GM12878 (cell line): ENCODE results near the gene RAD1. TPM values are rescaled to one million over a fixed set of nuclear protein-coding genes. Genes with fewer than 3 reads are reported as not detected.

Source experiments
- CEBPB ChIP-seq, 2 experiments: fragments of 150-350 bp in 1 of 2; IDR thresholded peaks; 2 replicates each; pipeline ENCODE4 v1.6.1; 2012 to 2014; ENCODE audit warnings: low read depth in 2 of 2, low read length in 2 of 2, borderline replicate concordance in 1 of 2, inconsistent platforms in 1 of 2
- ETV6 ChIP-seq, 2 experiments: fragments of 450-650 bp in 1 of 2; IDR thresholded peaks in 1 of 2; conservative IDR thresholded peaks in 1 of 2; 2 replicates each; pipeline ENCODE4 v1.6.1; 2014; ENCODE audit warnings: antibody characterized with exemption in 1 of 2, borderline replicate concordance in 1 of 2, low read depth in 1 of 2, mild to moderate bottlenecking in 1 of 2, moderate library complexity in 1 of 2
- FOXK2 ChIP-seq: fragments of 450-650 bp; IDR thresholded peaks from 2 replicates; pipeline ENCODE4 v1.6.1; 2017; ENCODE audit warnings: mild to moderate bottlenecking, moderate library complexity
- HDGF ChIP-seq: fragments of 450-650 bp; IDR thresholded peaks from 2 replicates; pipeline ENCODE4 v1.6.1; 2016; ENCODE audit warnings: antibody characterized with exemption
- IKZF1 ChIP-seq: fragments of 450-650 bp; conservative IDR thresholded peaks from 2 replicates; pipeline ENCODE4 v1.6.1; 2017; ENCODE audit warnings: antibody characterized with exemption, mild to moderate bottlenecking
- MTA3 ChIP-seq: IDR thresholded peaks from 2 replicates; pipeline ENCODE4 v1.6.1; 2012; ENCODE audit warnings: low read length, inconsistent platforms, borderline replicate concordance
- MXI1 ChIP-seq: fragments of 150-350 bp; IDR thresholded peaks from 2 replicates; pipeline ENCODE4 v1.6.1; 2011; ENCODE audit warnings: low read depth, mild to moderate bottlenecking, inconsistent platforms, low read length, improper control_type of control experiment
- NBN ChIP-seq: fragments of 450-650 bp; IDR thresholded peaks from 2 replicates; pipeline ENCODE4 v1.6.1; 2016
- NRF1 ChIP-seq: conservative IDR thresholded peaks from 2 replicates; pipeline ENCODE4 v1.6.1; 2011; ENCODE audit warnings: mild to moderate bottlenecking, low read depth, low read length, improper control_type of control experiment
- RBBP5 ChIP-seq: fragments of 200-600 bp; sonication (generic); conservative IDR thresholded peaks from 2 replicates; pipeline ENCODE4 v1.6.1; 2016
- SIX5 ChIP-seq: IDR thresholded peaks from 2 replicates; pipeline ENCODE4 v1.6.1; 2011; ENCODE audit warnings: mild to moderate bottlenecking, low read depth, low read length, moderate library complexity; ENCODE audit not compliant: severe bottlenecking
- SMAD1 ChIP-seq: fragments of 450-650 bp; IDR thresholded peaks from 2 replicates; pipeline ENCODE4 v1.6.1; 2018; ENCODE audit warnings: mild to moderate bottlenecking, low read depth; ENCODE audit not compliant: partially characterized antibody
- SRF ChIP-seq, 2 experiments: IDR thresholded peaks; 2 replicates each; pipeline ENCODE4 v1.6.1; 2011; ENCODE audit warnings: low read depth in 2 of 2, low read length in 2 of 2, mild to moderate bottlenecking in 1 of 2, moderate library complexity in 1 of 2
- TAF1 ChIP-seq: IDR thresholded peaks from 2 replicates; pipeline ENCODE4 v1.6.1; 2011; ENCODE audit warnings: mild to moderate bottlenecking, low read depth, low read length, borderline replicate concordance
- TBL1XR1 ChIP-seq: IDR thresholded peaks from 2 replicates; pipeline ENCODE4 v1.6.1; 2012; ENCODE audit warnings: low read depth, low read length, improper control_type of control experiment
- WRNIP1 ChIP-seq: IDR thresholded peaks from 2 replicates; pipeline ENCODE4 v1.6.1; 2011; ENCODE audit warnings: low read depth, low read length, improper control_type of control experiment, borderline replicate concordance
- ZNF24 ChIP-seq: fragments of 450-650 bp; IDR thresholded peaks from 2 replicates; pipeline ENCODE4 v1.6.1; 2017; ENCODE audit warnings: antibody characterized with exemption, mild to moderate bottlenecking
- polyA plus RNA-seq, 11 experiments: library from polyadenylated mRNA; depleted of rRNA in 4 of 11; unstranded in 6 of 11; stranded (reverse) in 5 of 11; fragments of >200 nt; fragmentation: Nextera tagmentation in 4 of 11; fragmentation: Illumina TruSeq in 1 of 11; extraction: Ambion mirVana in 4 of 11; extraction: Trizol in 1 of 11; gene quantifications; 1 replicate in 1 of 11; 2 replicates in 10 of 11; pipeline versions ENCODE4 v1.2.1 to v1.2.3, GENCODE V29; 2011 to 2016; ENCODE audit warnings: inconsistent platforms in 2 of 11, missing spikeins in 2 of 11, low read depth in 1 of 11
- total RNA-seq, 4 experiments: library from RNA; depleted of rRNA in 3 of 4; stranded (reverse); fragments of >200 nt in 3 of 4; fragmentation: Illumina TruSeq in 1 of 4; extraction: Trizol in 1 of 4; gene quantifications; 2 replicates each; pipeline versions ENCODE4 v1.2.1 to v1.2.3, GENCODE V29; 2013 to 2021
- TF ChIP-seq, protein P1 (sequence below): IDR thresholded peaks from 2 replicates; pipeline ENCODE4 v1.6.1; 2011; ENCODE audit warnings: mild to moderate bottlenecking, low read depth, low read length, moderate library complexity; ENCODE audit not compliant: insufficient replicate concordance
- TF ChIP-seq, protein P2 (sequence below): fragments of 450-650 bp; IDR thresholded peaks from 2 replicates; pipeline ENCODE4 v1.6.1; 2014; ENCODE audit warnings: mild to moderate bottlenecking
- TF ChIP-seq, protein P3 (sequence below): fragments of 450-650 bp; IDR thresholded peaks from 2 replicates; pipeline ENCODE4 v1.6.1; 2017; ENCODE audit warnings: mild to moderate bottlenecking, low read depth, inconsistent platforms; ENCODE audit not compliant: poor library complexity, severe bottlenecking
- TF ChIP-seq, protein P4 (sequence below): fragments of 450-650 bp; IDR thresholded peaks from 2 replicates; pipeline ENCODE4 v1.6.1; 2017; ENCODE audit warnings: borderline replicate concordance
- TF ChIP-seq, protein P5 (sequence below): fragments of 450-650 bp; conservative IDR thresholded peaks from 2 replicates; pipeline ENCODE4 v1.6.1; 2017; ENCODE audit warnings: mild to moderate bottlenecking, moderate library complexity

The RAD1 gene
- total and polyA plus RNA-seq, 10 of the 15 experiments (the other 5 are each of a cell fraction or from before 2014, with no cell fraction given) = 21.1 to 58.4 (median 37.2) TPM

DNA sequence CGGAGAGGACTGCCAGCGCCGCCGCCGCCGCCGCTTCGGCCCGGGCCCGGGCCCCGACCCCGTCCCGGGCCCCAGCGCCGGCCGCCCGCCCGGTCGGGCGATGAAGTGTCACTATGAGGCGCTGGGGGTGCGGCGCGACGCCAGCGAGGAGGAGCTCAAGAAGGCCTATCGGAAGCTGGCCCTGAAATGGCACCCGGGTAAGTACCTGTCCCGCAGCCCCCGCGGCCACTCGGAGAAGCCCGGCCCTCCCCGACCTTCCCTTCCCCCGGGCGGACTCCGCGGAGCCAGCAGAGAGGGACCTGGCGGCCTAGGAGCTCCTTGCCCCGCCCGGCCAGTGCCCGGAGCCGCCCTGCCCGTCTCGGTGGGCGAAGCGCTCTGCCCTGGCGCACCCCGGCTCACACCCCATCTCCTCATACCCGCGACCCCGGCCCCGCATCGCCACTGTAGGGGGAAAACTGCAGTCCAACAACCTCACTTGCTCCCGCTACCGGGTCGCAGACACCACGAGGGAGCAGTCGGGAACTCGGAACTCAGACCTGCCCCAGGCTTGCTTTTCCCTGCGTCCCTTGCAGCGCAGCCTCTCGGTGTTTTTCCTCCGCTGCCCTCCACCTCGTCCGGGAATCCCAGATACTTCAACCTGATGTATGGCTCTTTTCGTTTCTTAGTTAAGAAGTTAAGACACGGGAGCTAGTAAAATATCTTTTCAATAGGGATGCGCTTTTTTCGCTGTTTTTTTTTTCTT is 14.6 kb upstream of the RAD1 start (continued):
- TF ChIP-seq TBL1XR1 (no peak), FOXK2 (no peak), MTA3 (no peak), WRNIP1 (no peak), IKZF1 (peak; percentile 55), NRF1 (no peak), HDGF (no peak), CEBPB (IDR thresholded peaks at IDR 0.05; ENCODE audit: borderline replicate concordance in 1 of 2, low read depth in 2 of 2, low read length in 2 of 2) (no peak), SRF (IDR thresholded peaks at IDR 0.05; ENCODE audit: low read depth in 2 of 2, low read length in 2 of 2) (0 out of 4 replicates have a peak, but pooled peaks of 1 of the 2 experiments have one; percentile 7), ZNF24 (no peak), TAF1 (peak; percentile 64; the same call in 1 of the 2 replicates), NBN (0 out of 2 replicates have a peak, but pooled peaks have one; percentile 45), SMAD1 (no peak), MXI1 (no peak), RBBP5 (no peak), SIX5 (no peak), ETV6 (conservative IDR thresholded peaks at IDR 0.05 in 1 of 2, IDR thresholded peaks at IDR 0.05 in 1 of 2; ENCODE audit: borderline replicate concordance in 1 of 2, low read depth in 1 of 2) (no peak)
- TF ChIP-seq, protein P1, sequence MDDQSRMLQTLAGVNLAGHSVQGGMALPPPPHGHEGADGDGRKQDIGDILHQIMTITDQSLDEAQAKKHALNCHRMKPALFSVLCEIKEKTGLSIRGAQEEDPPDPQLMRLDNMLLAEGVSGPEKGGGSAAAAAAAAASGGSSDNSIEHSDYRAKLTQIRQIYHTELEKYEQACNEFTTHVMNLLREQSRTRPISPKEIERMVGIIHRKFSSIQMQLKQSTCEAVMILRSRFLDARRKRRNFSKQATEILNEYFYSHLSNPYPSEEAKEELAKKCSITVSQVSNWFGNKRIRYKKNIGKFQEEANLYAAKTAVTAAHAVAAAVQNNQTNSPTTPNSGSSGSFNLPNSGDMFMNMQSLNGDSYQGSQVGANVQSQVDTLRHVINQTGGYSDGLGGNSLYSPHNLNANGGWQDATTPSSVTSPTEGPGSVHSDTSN = no peak
- TF ChIP-seq, protein P2, sequence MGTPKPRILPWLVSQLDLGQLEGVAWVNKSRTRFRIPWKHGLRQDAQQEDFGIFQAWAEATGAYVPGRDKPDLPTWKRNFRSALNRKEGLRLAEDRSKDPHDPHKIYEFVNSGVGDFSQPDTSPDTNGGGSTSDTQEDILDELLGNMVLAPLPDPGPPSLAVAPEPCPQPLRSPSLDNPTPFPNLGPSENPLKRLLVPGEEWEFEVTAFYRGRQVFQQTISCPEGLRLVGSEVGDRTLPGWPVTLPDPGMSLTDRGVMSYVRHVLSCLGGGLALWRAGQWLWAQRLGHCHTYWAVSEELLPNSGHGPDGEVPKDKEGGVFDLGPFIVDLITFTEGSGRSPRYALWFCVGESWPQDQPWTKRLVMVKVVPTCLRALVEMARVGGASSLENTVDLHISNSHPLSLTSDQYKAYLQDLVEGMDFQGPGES = no peak
- TF ChIP-seq, protein P3, sequence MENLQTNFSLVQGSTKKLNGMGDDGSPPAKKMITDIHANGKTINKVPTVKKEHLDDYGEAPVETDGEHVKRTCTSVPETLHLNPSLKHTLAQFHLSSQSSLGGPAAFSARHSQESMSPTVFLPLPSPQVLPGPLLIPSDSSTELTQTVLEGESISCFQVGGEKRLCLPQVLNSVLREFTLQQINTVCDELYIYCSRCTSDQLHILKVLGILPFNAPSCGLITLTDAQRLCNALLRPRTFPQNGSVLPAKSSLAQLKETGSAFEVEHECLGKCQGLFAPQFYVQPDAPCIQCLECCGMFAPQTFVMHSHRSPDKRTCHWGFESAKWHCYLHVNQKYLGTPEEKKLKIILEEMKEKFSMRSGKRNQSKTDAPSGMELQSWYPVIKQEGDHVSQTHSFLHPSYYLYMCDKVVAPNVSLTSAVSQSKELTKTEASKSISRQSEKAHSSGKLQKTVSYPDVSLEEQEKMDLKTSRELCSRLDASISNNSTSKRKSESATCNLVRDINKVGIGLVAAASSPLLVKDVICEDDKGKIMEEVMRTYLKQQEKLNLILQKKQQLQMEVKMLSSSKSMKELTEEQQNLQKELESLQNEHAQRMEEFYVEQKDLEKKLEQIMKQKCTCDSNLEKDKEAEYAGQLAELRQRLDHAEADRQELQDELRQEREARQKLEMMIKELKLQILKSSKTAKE = no peak
- TF ChIP-seq, protein P4, sequence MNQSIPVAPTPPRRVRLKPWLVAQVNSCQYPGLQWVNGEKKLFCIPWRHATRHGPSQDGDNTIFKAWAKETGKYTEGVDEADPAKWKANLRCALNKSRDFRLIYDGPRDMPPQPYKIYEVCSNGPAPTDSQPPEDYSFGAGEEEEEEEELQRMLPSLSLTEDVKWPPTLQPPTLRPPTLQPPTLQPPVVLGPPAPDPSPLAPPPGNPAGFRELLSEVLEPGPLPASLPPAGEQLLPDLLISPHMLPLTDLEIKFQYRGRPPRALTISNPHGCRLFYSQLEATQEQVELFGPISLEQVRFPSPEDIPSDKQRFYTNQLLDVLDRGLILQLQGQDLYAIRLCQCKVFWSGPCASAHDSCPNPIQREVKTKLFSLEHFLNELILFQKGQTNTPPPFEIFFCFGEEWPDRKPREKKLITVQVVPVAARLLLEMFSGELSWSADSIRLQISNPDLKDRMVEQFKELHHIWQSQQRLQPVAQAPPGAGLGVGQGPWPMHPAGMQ = no peak
- TF ChIP-seq, protein P5, sequence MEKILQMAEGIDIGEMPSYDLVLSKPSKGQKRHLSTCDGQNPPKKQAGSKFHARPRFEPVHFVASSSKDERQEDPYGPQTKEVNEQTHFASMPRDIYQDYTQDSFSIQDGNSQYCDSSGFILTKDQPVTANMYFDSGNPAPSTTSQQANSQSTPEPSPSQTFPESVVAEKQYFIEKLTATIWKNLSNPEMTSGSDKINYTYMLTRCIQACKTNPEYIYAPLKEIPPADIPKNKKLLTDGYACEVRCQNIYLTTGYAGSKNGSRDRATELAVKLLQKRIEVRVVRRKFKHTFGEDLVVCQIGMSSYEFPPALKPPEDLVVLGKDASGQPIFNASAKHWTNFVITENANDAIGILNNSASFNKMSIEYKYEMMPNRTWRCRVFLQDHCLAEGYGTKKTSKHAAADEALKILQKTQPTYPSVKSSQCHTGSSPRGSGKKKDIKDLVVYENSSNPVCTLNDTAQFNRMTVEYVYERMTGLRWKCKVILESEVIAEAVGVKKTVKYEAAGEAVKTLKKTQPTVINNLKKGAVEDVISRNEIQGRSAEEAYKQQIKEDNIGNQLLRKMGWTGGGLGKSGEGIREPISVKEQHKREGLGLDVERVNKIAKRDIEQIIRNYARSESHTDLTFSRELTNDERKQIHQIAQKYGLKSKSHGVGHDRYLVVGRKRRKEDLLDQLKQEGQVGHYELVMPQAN = peak; percentile 24; the same call in 1 of the 2 replicates
